Raji (cell line): ENCODE data around the gene RPGR.

ENCODE experiments used
- POLR2A ChIP-seq: IDR thresholded peaks from 2 replicates; pipeline ENCODE4 v1.6.1; 2011; ENCODE audit warnings: low read depth, low read length, control low read depth; ENCODE audit not compliant: insufficient read depth

RPGR gene

GRCh38 chrX:38233891-38234667 lies 93.2 kb downstream of the RPGR start:
- TF ChIP-seq POLR2A, result no peak

DNA sequence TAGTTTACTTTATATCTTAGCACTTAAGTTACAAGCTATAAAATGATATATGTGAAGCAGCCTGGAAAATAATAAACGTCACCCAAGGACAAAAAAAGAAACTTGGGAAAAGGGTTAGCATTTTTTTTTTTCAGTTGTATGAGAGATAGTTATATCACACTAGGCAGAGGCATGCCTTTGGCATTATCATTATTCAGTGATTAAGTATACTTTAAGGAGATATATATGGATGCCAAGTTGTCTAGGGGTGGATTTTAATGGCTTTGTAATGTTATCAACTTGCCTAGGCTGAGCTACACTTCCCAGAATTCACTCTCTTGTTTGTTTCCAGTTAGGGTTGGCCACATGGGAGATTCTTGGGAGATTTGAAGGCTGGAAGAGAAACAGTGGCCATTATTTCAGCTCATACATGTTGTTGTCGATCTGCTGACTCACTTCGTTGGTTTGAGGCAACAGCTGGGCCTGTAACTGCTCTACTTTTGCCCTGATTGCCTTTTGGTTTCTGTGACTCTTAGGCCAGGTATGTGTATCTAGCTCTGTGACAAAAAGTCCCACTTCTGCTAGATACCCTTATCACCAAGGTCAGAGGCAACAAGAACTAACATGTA lies 95.1 kb downstream of the RPGR start:
- no peak for TF ChIP-seq POLR2A

DNA sequence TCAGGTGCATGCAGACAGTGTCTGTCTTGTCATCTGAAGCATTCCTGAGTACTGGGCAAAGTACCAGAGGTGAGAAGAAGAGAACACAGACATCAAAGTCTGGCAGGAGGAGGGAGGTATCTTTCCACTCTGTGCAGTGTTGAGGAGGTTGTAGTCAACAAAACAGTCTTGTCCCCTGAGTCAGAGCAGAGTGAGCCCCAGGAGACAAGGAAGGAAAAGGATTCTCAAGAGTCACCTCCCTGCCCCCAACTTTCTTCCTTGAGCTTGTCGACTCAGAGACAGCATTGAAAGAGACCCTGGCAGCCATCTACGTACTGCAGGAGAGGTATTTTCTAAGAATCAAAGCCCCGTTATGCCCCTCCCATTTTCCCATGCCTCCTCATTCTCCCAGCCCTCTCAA lies 102.2 kb downstream of the RPGR start:
- TF ChIP-seq POLR2A, result no peak

DNA sequence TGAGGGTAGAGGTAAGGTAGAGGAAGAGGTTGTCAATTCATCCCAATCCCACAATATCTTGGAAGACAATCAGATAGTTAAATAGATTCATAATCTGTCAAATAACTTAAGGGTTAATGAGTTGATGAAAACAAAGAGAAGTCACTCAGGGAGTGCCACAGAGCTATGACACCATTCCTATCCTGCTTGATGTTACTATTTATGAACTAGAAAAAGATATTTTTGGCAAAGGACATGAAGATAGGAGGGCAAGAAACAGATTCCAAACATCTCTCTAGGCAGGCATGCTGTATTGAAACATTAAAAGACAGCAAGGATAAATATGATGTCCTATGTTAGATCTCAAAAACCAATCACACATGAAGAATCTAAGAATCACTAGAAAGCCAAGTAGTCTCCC lies 103.1 kb downstream of the RPGR start:
- no peak for TF ChIP-seq POLR2A

GRCh38 chrX:38221391-38221929 lies 105.8 kb downstream of the RPGR start:
- TF ChIP-seq POLR2A, result no peak

DNA sequence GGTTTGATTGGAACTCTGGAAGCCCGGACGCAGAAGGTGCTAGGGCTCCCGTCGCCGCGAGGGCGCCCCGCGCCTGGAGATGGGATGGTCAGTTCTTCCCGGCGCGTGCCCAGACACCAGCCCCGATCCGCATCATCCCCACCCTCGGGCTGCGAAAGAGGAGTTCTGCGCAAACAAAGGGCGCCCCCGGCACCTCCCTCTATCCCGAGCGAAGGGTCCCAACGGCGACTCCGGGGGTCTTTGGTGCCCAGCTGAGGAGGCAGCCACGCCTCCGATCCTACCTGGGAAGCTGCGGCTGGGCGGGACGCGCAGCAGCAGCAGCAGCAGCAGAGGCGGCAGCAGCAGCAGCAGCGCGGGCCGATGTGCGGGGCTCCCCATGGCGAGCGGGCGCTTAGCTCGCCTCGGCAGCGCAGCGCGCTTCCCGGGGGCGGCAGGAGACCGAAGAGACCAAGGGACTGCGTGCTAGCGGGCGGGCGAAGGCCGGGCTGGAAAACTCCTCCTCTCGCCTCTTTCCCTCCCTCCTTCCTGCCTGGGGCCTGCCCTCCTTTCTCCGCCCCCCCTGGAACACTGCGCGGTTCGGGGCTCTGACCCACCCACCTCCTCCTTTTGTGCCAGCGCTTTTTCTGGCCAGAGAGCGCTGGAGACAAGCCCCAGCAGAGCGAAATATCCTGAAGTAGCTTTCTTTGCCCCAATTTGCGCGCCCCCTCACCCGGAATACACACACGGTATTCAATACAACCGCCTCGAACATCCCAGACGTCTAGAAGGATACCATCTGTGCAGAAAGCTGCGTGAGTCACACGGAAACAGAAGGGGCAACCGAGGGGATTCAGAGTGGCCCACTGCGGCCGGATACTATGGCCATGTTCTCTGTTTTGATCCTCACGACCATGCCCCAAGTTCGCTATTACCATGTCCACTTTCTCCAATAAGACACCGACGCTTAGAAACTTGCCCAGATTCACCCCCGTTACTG lies 106.6 kb downstream of the RPGR start, which contains the start of gene SRPX:
Gene SRPX (minus strand): TSS at position 457 of the 976 bp plus-strand sequence. CDS start 79 bp downstream, at position 378.
- no peak for TF ChIP-seq POLR2A

DNA sequence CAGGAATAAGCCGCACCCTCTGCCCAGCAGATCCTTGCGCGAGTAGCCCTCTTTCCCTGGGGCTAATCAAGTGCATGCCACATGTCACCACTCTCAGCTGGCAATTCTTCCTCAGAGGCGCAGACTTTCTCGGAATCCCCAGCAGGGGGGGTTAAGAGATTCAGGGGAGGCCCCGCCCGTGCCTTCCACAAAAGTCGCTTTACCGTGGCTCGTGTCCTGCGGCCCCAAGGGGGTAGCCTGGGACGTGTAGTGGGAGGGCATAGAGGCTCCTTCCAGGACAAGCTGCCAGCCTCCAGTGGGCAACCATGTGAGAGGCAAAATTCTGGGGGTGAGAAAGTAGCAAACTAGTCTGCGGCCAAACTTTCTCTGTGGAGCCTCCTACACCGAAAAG lies 107.3 kb downstream of the RPGR start:
- no peak for TF ChIP-seq POLR2A
